Measurements from ENCODE around the gene NDUFB4. TPM values are rescaled to one million over a fixed set of nuclear protein-coding genes. Genes with fewer than 3 reads are reported as not detected.
A peak's percentile ranks its signal among the peaks of the same experiment; 100 is the strongest.

The NDUFB4 gene
- polyA plus RNA-seq, 1 experiment: 183 TPM

DNA sequence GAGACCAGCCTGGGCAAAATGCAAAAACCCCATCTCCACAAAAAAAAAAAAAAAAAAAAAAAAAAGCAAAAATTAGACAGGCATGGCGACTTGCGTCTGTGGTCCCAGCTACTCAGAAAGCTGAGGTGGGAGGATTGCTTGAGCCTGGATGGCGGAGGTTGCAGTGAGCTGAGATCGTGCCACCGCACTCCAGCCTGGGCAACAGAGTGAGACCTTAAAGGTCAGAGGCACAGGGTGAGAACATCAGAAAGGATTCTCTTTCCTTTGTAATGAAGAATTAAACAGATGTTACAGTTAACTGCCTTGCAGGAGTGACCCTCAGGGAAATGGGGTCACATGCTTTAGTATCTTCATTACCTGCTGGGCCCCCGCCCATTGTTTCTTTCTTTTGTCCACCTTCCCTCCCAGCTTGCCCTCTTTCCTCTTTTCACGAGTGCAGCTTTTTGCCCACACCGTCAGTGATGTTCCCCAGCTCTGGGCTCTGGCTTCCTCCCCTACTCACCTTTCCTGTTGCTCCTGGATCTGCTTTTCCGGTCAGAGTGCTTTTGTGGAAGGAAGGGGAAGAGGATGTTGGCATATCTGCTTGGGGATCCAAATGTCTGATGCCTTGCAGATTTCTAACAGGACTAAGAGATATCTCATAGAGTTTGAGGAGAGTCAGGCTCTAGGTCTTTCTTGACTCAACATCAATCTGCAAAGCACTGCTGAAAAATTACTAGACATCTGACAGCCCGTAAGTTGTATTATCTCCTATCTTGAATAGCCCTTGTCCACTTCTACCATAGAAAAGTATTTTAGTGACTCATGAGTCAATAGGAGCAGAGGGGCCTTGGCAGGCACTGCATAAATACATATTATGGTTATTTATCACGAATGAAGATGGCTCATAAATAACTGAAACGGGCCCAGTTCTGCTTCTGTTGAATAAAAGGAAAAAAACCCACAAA, 35.6 kb upstream of the NDUFB4 start:
- Histone ChIP-seq H3K4me3 (ENCODE audit: low read depth, low read length) (no peak overlapping the region), H3K27ac (ENCODE audit: low read depth, low read length) (peak overlapping the region; percentile 61), H3K27me3 (ENCODE audit: control insufficient read depth, insufficient read depth, low read length) (no peaks in the 10 kb centered on the region), H3K9me3 (ENCODE audit: control insufficient read depth, insufficient read depth, low read length) (no peaks in the 10 kb centered on the region)
- DNase-seq (ENCODE audit: low read depth, low spot score): no peak
- TF ChIP-seq, protein P1, sequence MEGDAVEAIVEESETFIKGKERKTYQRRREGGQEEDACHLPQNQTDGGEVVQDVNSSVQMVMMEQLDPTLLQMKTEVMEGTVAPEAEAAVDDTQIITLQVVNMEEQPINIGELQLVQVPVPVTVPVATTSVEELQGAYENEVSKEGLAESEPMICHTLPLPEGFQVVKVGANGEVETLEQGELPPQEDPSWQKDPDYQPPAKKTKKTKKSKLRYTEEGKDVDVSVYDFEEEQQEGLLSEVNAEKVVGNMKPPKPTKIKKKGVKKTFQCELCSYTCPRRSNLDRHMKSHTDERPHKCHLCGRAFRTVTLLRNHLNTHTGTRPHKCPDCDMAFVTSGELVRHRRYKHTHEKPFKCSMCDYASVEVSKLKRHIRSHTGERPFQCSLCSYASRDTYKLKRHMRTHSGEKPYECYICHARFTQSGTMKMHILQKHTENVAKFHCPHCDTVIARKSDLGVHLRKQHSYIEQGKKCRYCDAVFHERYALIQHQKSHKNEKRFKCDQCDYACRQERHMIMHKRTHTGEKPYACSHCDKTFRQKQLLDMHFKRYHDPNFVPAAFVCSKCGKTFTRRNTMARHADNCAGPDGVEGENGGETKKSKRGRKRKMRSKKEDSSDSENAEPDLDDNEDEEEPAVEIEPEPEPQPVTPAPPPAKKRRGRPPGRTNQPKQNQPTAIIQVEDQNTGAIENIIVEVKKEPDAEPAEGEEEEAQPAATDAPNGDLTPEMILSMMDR (IDR thresholded peaks at IDR 0.05; ENCODE audit: low read depth, low read length): no peak
- ChIA-PET POLR2A (no interaction called here), CTCF (interaction anchor here (0.5 to 7.3 kb wide), 61 partner anchors 9 to 974 kb away, joined by 3 to 209 read pairs (median 4); partner anchors contain the start of genes GTF2E1, NDUFB4, RABL3 and STXBP5L)

DNA sequence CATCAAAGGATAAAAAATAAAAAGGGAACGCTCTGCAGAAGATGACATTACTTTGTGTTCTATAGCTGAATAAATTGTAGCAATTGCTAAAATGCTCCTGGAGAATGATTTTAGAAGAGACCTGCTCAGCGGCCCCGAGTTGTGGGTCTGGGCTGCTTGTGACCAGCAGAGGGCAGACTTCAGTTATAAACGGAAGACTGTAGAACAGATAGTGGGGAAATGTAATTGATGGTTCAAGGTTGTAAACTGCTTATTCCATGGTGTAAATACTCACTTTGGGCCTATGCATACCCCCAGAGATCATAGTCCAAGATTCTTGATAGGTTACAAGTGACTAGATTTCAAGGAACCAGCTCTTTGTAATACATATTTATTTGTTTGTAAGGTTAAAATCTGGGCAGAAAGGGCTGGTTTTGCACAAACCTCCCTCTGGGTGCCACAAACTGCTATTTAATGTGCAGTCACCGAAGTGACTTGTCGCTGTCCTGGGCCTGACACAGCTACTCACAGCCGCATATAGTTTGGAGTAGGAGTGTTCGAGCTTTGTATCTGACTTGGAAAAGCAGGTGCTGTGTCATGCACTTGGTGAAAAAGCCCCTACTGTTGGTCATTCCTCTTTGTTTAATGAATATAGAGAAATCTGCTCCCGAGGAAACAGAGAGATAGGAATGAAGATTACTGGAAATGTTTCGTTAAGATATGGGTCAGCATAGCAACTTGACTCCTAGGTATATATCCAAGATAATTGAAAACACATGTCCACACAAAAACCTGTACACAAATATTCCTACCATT, 34.7 kb upstream of the NDUFB4 start:
- Histone ChIP-seq H3K27me3 (ENCODE audit: control insufficient read depth, insufficient read depth, low read length) (no peaks in the 10 kb centered on the region), H3K4me3 (ENCODE audit: low read depth, low read length) (no peak overlapping the region), H3K9me3 (ENCODE audit: control insufficient read depth, insufficient read depth, low read length) (no peaks in the 10 kb centered on the region), H3K27ac (ENCODE audit: low read depth, low read length) (no peak overlapping the region)
- TF ChIP-seq, protein P1 (IDR thresholded peaks at IDR 0.05; ENCODE audit: low read depth, low read length): peak; percentile 87
- CTCF ChIA-PET: interaction anchor here (0.5 to 7.3 kb wide), 62 partner anchors 8 to 973 kb away, joined by 3 to 209 read pairs (median 4); partner anchors contain the start of genes GTF2E1, NDUFB4, RABL3 and STXBP5L
- POLR2A ChIA-PET: no interaction called here
- peak; percentile 46 for DNase-seq (ENCODE audit: low read depth, low spot score)

DNA sequence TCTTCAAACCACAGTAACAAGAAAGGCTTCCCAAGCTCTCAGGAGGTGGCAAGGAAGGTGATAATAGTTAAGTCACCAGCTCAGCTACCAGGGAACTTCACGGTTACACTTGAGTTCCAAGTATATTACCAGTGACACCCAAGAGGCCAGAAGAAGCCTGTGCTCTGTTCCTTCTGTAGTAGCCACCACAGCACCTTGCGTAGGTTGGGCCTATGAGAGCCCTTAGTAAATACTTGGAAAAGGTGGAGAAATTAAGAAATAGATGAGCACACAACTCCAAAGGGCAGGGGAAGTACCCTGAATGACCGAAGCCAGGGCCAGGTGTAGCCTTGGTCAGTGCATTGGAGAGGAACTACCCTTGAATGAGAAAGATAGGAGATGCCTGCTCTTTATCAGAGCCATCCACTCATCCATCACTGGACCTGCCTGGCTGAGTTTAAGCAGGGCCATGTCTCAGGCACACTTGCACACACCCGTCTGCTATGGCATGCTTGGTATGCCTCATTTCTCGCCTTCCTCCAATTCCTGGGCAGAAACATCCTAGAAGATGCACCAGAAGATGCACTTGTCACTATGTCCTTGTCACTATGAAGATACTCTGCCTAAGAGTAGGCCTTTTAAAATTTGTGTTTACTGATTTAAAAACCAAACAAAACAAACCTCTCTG, 32.6 kb upstream of the NDUFB4 start:
- no peak overlapping the region for H3K4me3 ChIP-seq (ENCODE audit: low read depth, low read length)
- DNase-seq (ENCODE audit: low read depth, low spot score): no peak
- H3K27ac ChIP-seq (ENCODE audit: low read depth, low read length): no peak overlapping the region
- no peaks in the 10 kb centered on the region for H3K9me3 ChIP-seq (ENCODE audit: control insufficient read depth, insufficient read depth, low read length)
- H3K27me3 ChIP-seq (ENCODE audit: control insufficient read depth, insufficient read depth, low read length): no peaks in the 10 kb centered on the region
- ChIA-PET CTCF (interaction anchor here (2.0 kb wide), 1 partner anchor 232 kb away, joined by 15 read pairs; no protein-coding TSS in a partner anchor), POLR2A (no interaction called here)
- TF ChIP-seq, protein P1 (IDR thresholded peaks at IDR 0.05; ENCODE audit: low read depth, low read length): no peak

DNA sequence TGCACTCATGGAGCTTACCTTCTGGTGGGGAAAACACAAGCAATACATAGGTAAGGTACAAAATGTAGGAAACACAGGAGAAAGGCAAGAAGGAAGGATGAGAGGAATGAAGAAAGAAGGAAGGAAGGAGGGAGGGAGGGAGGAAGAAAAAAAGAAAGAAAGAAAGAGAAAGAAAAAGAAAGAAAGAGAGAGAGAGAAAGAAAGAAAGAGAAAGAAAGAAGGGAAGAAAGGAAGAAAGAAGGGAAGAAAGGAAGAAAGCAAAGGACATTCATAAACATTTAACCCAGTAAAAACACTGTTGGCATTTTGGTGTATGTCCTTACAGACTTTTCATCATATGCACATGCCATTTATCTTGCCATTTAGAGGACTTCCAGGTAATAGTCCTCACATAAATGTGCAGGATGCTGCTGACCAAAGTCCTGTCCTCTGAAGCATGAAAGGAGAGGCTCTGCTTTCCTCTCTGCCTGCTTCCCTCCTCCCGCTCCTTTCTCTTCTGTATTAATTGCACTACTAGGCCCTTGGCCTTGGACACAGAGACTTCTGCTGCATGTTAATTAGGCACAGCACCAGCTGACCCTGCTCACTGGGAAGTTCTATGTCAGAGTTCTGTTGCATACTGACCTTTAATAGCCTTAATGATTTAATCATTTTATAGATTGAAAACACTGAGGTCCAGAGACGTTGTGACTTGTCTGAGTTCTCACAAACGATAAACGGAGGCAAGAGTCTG, 29.7 kb upstream of the NDUFB4 start:
- Histone ChIP-seq H3K9me3 (ENCODE audit: control insufficient read depth, insufficient read depth, low read length) (no peaks in the 10 kb centered on the region), H3K4me3 (ENCODE audit: low read depth, low read length) (no peak overlapping the region), H3K27me3 (ENCODE audit: control insufficient read depth, insufficient read depth, low read length) (no peaks in the 10 kb centered on the region), H3K27ac (ENCODE audit: low read depth, low read length) (no peak overlapping the region)
- ChIA-PET CTCF (interaction anchor here (1.1 to 5.0 kb wide), 16 partner anchors 8 to 962 kb away, joined by 3 to 103 read pairs (median 7); partner anchors contain the start of gene NDUFB4), POLR2A (interaction anchor here (0.7 kb wide), 1 partner anchor 30 kb away, joined by 3 read pairs; the partner anchor contains the start of gene NDUFB4)
- DNase-seq (ENCODE audit: low read depth, low spot score): no peak
- TF ChIP-seq, protein P1 (IDR thresholded peaks at IDR 0.05; ENCODE audit: low read depth, low read length): no peak
